ENCODE results near the gene RGR. TPM values are rescaled to one million over a fixed set of nuclear protein-coding genes. Genes with fewer than 3 reads are reported as not detected.

RGR gene
- total RNA-seq, 6 experiments from 2014 or later = not detected

GRCh38 chr10:84261236-84261915 is 16.5 kb downstream of the RGR start:
- 43% methylated on average over 2 of the region's 7 CpGs for WGBS (ENCODE audit: insufficient coverage, low coverage, low lambda C conversion rate, missing lambda C conversion rate)
- no peak for TF ChIP-seq CTCF (IDR thresholded peaks at IDR 0.05)
- TF ChIP-seq POLR2A (IDR thresholded peaks at IDR 0.05) = no peak

GRCh38 chr10:84262190-84262956 is 17.5 kb downstream of the RGR start:
- Histone ChIP-seq H3K36me3 (no peaks in the 10 kb centered on the region), H3K9me3 (no peaks in the 10 kb centered on the region), H3K4me1 (no peaks in the 10 kb centered on the region), H3K4me3 (no peak overlapping the region), H3K27ac (no peak overlapping the region), H3K27me3 (no peaks in the 10 kb centered on the region)
- no peak for TF ChIP-seq CTCF (IDR thresholded peaks at IDR 0.05)
- TF ChIP-seq POLR2A (IDR thresholded peaks at IDR 0.05) = no peak
- intact Hi-C loops (cut with DNase I) = loop anchor here (5.0 kb wide), 2 partner anchors 275 to 280 kb away; no protein-coding TSS in a partner anchor
- no peak for DNase-seq
- WGBS (ENCODE audit: insufficient coverage, low coverage, low lambda C conversion rate, missing lambda C conversion rate) = 58% methylated on average over 12 of the region's 13 CpGs
- no peak for ATAC-seq

More at GRCh38 chr10:84261236-84261915, 16.5 kb downstream of the RGR start:
- no peak for DNase-seq
- Histone ChIP-seq H3K4me1 (no peaks in the 10 kb centered on the region), H3K9me3 (no peaks in the 10 kb centered on the region), H3K27me3 (no peaks in the 10 kb centered on the region), H3K4me3 (no peak overlapping the region), H3K27ac (no peak overlapping the region), H3K36me3 (no peaks in the 10 kb centered on the region)
- intact Hi-C loops (cut with DNase I) = loop anchor here (5.0 kb wide), 2 partner anchors 276 to 281 kb away; no protein-coding TSS in a partner anchor
- no peak for ATAC-seq

- TF ChIP-seq POLR2A (IDR thresholded peaks at IDR 0.05) (no peak), CTCF (IDR thresholded peaks at IDR 0.05) (no peak)
- no peaks in the 10 kb centered on the region for H3K9me3 ChIP-seq
- DNase-seq (no peak), ATAC-seq (no peak)
- no peaks in the 10 kb centered on the region for H3K36me3 ChIP-seq
- no peak overlapping the region for H3K27ac ChIP-seq
- H3K27me3 ChIP-seq = no peaks in the 10 kb centered on the region
- WGBS (ENCODE audit: insufficient coverage, low coverage, low lambda C conversion rate, missing lambda C conversion rate) = 72% methylated on average over 5 of the region's 5 CpGs
- H3K4me3 ChIP-seq = no peak overlapping the region
- intact Hi-C loops (cut with DNase I) = loop anchor here (5.0 kb wide), 2 partner anchors 274 to 279 kb away; no protein-coding TSS in a partner anchor
- no peaks in the 10 kb centered on the region for H3K4me1 ChIP-seq
Measured at GRCh38 chr10:84263716-84264115, 18.9 kb downstream of the RGR start.

GRCh38 chr10:84264611-84265141 is 19.8 kb downstream of the RGR start:
- no peaks in the 10 kb centered on the region for H3K36me3 ChIP-seq
- peak; percentile 94 to 99 (median 96) for ATAC-seq
- no peak overlapping the region for H3K27ac ChIP-seq
- intact Hi-C loops (cut with DNase I) = loop anchor here (5.0 kb wide), 2 partner anchors 273 to 278 kb away; no protein-coding TSS in a partner anchor
- H3K9me3 ChIP-seq = no peaks in the 10 kb centered on the region
- no peak for TF ChIP-seq POLR2A (IDR thresholded peaks at IDR 0.05)
- peak; percentile 82 to 93 (median 92) for TF ChIP-seq CTCF (IDR thresholded peaks at IDR 0.05)
- H3K4me3 ChIP-seq = no peak overlapping the region
- WGBS (ENCODE audit: insufficient coverage, low coverage, low lambda C conversion rate, missing lambda C conversion rate) = 0% methylated on average over 10 of the region's 11 CpGs
- H3K4me1 ChIP-seq = no peaks in the 10 kb centered on the region
- H3K27me3 ChIP-seq = no peaks in the 10 kb centered on the region
- peak; percentile 51 to 69 (median 68) for DNase-seq
